Fibroblast of lung (primary cell): ENCODE results near the gene MLLT10. TPM values are rescaled to one million over a fixed set of nuclear protein-coding genes. Genes with fewer than 3 reads are reported as not detected.

Source experiments
- DNase-seq, 2 donors: peaks; one replicate each; pipeline versions ENCODE4 v3.0.0 to v3.0.0-alpha.2; 2010; ENCODE audit warnings: low read depth in 2 of 2
- H2AFZ ChIP-seq: 2 replicates; pipeline ENCODE4 v1.5.1; 2012; ENCODE audit warnings: low read length, control low read depth, inconsistent platforms
- H3K27ac ChIP-seq: 2 replicates; pipeline ENCODE4 v1.5.1; 2011; ENCODE audit warnings: low read length, control low read depth; ENCODE audit not compliant: insufficient read depth
- H3K27me3 ChIP-seq: 2 replicates; pipeline ENCODE4 v1.5.1; 2011; ENCODE audit warnings: mild to moderate bottlenecking, low read length; ENCODE audit not compliant: control insufficient read depth, insufficient read depth
- H3K36me3 ChIP-seq: 2 replicates; pipeline ENCODE4 v1.5.1; 2011; ENCODE audit warnings: low read length; ENCODE audit not compliant: control insufficient read depth, insufficient read depth
- H3K4me1 ChIP-seq: 2 replicates; pipeline ENCODE4 v1.5.1; 2011; ENCODE audit warnings: low read length; ENCODE audit not compliant: control insufficient read depth, insufficient read depth; ENCODE audit errors: extremely low read depth
- H3K4me2 ChIP-seq: 2 replicates; pipeline ENCODE4 v1.5.1; 2011; ENCODE audit warnings: low read length, control low read depth; ENCODE audit not compliant: insufficient read depth; ENCODE audit errors: extremely low read depth
- H3K4me3 ChIP-seq, 4 experiments: fragments of 200-600 bp in 1 of 4; sonication (generic) in 1 of 4; replicated peaks in 1 of 4; 2 replicates each; pipeline ENCODE4 v1.5.1; 2011 to 2016; ENCODE audit warnings: low read length in 4 of 4, low read depth in 3 of 4, mild to moderate bottlenecking in 3 of 4, control low read depth in 2 of 4, inconsistent platforms in 1 of 4, mixed read lengths in 1 of 4; ENCODE audit not compliant: insufficient read depth in 1 of 4; ENCODE audit errors: control extremely low read depth in 1 of 4
- H3K79me2 ChIP-seq: 2 replicates; pipeline ENCODE4 v1.5.1; 2012; ENCODE audit warnings: mild to moderate bottlenecking, low read length, inconsistent platforms; ENCODE audit not compliant: control insufficient read depth, insufficient read depth
- H3K9ac ChIP-seq: 2 replicates; pipeline ENCODE4 v1.5.1; 2011; ENCODE audit warnings: mild to moderate bottlenecking, low read length, control low read depth; ENCODE audit not compliant: insufficient read depth
- H3K9me3 ChIP-seq: 2 replicates; pipeline ENCODE4 v1.5.1; 2012; ENCODE audit warnings: low read depth, low read length; ENCODE audit not compliant: control insufficient read depth, insufficient read depth
- H4K20me1 ChIP-seq: 2 replicates; pipeline ENCODE4 v1.5.1; 2011; ENCODE audit warnings: low read length; ENCODE audit not compliant: control insufficient read depth, insufficient read depth; ENCODE audit errors: extremely low read depth
- EZH2 ChIP-seq: IDR thresholded peaks from 2 replicates; pipeline ENCODE4 v1.5.1; 2012; ENCODE audit warnings: low read length, control low read depth, mild to moderate bottlenecking; ENCODE audit errors: missing control alignments
- polyA plus RNA-seq, 2 donors: library from polyadenylated mRNA; depleted of rRNA in 1 of 2; stranded (reverse) in 1 of 2; unstranded in 1 of 2; fragments of >200 nt; gene quantifications; 2 replicates each; pipeline ENCODE4 v1.2.1, GENCODE V29; 2011 to 2012; ENCODE audit warnings: missing spikeins in 1 of 2
- total RNA-seq: library from RNA; depleted of rRNA; stranded (reverse); fragments of >200 nt; gene quantifications from 2 replicates; pipeline ENCODE4 v1.2.1, GENCODE V29; 2014
- TF ChIP-seq, protein P1 (sequence below), 2 donors: IDR thresholded peaks in 1 of 2; conservative IDR thresholded peaks in 1 of 2; 1 replicate in 1 of 2; 2 replicates in 1 of 2; pipeline ENCODE4 v1.5.1; 2011 to 2012; ENCODE audit warnings: low read length in 2 of 2, control low read depth in 1 of 2, inconsistent platforms in 1 of 2, low read depth in 1 of 2, mild to moderate bottlenecking in 1 of 2

MLLT10 gene
- total and polyA plus RNA-seq, 2 donors (not counting 1 experiment from before 2014, with no cell fraction given), result 25.6 to 56.3 TPM

DNA sequence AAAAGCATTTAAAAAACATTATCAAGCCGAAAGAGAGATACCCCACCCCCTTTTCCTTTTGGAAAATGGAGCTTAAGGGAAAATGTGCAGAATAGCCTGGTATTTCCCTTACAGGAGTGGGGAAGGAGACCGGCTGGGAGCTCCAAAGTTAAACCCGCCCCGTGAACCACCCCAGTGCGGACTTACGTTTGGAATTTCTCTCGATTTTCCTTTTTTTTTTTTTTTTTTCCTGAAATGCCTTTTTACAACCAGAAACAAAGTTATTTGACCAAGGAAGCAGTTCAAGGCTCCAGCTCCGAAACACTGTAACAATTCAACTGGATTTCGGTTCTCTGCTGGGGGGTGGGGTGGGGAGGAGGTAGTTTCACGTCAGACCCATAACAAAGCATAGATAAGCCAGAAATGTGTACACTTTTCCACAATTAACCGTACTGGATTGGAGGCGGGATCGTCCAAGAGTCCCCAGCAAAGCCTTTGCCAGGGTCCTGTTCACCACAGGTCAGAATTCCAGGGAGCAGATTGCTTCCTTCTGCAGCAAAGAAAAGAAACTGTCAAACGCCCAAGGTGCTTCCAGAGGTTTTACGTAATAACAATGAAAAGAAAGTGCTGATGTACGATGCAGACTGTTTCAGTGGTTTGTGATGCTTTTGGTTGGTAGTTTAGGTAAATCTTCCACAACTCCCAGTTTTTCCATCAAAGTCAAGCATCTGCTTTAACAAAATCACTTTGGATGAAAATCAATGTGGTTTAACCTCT is 15.2 kb upstream of the MLLT10 start:
- Histone ChIP-seq H3K27ac (peak overlapping the region; percentile 69), H3K9me3 (no peaks in the 10 kb centered on the region), H3K79me2 (no peaks in the 10 kb centered on the region), H3K4me1 (peaks cover 3% of the 10 kb centered on the region), H2AFZ (peak overlapping the region; percentile 40), H3K4me2 (peak overlapping the region; percentile 100), H3K27me3 (no peaks in the 10 kb centered on the region), H3K4me3 (peak overlapping the region; percentile 30 to 78 (median 51)), H3K36me3 (no peaks in the 10 kb centered on the region), H3K9ac (no peak overlapping the region), H4K20me1 (no peaks in the 10 kb centered on the region)
- peak; percentile 63 to 76 for DNase-seq
- TF ChIP-seq, protein P1, sequence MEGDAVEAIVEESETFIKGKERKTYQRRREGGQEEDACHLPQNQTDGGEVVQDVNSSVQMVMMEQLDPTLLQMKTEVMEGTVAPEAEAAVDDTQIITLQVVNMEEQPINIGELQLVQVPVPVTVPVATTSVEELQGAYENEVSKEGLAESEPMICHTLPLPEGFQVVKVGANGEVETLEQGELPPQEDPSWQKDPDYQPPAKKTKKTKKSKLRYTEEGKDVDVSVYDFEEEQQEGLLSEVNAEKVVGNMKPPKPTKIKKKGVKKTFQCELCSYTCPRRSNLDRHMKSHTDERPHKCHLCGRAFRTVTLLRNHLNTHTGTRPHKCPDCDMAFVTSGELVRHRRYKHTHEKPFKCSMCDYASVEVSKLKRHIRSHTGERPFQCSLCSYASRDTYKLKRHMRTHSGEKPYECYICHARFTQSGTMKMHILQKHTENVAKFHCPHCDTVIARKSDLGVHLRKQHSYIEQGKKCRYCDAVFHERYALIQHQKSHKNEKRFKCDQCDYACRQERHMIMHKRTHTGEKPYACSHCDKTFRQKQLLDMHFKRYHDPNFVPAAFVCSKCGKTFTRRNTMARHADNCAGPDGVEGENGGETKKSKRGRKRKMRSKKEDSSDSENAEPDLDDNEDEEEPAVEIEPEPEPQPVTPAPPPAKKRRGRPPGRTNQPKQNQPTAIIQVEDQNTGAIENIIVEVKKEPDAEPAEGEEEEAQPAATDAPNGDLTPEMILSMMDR (conservative IDR thresholded peaks at IDR 0.05 in 1 of 2, IDR thresholded peaks at IDR 0.05 in 1 of 2; ENCODE audit: low read depth in 1 of 2, low read length in 2 of 2), result no peak
- TF ChIP-seq EZH2, result no peak

DNA sequence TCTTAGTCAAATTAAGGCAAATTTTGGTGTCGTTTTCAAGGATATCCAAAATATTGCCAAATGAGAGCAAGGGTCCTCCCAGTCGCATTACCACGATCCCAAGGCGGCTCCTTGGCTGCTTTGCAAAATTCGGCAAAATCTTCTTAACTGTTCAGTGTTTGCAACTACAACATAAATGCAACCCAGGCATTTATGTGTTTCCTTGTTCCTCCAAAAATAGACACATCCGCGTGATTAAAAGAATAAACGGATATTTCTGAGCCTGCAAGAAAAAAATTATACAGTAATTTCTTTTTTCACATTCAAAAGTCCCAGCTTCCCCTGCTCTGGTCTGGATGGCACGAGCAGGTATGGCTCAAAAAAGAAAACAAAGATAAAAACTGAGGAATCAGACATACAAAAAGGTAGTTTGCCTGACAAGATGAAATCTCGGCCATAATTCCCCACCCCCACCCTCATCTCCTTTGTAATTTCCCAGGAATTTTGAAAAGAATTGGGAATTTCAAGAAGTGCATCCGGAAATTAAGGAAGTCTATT is 14.6 kb upstream of the MLLT10 start:
- Histone ChIP-seq H3K9ac (peak overlapping the region; percentile 27), H2AFZ (peak overlapping the region; percentile 71), H3K36me3 (no peaks in the 10 kb centered on the region), H3K4me3 (peak overlapping the region; percentile 30 to 78 (median 51)), H4K20me1 (no peaks in the 10 kb centered on the region), H3K79me2 (no peaks in the 10 kb centered on the region), H3K9me3 (no peaks in the 10 kb centered on the region), H3K4me2 (peak overlapping the region; percentile 100), H3K4me1 (peaks cover 3% of the 10 kb centered on the region), H3K27me3 (no peaks in the 10 kb centered on the region), H3K27ac (peak overlapping the region; percentile 69)
- peak; percentile 39 to 58 for DNase-seq
- TF ChIP-seq EZH2, result no peak
- TF ChIP-seq, protein P1 (conservative IDR thresholded peaks at IDR 0.05 in 1 of 2, IDR thresholded peaks at IDR 0.05 in 1 of 2; ENCODE audit: low read depth in 1 of 2, low read length in 2 of 2), result no peak

DNA sequence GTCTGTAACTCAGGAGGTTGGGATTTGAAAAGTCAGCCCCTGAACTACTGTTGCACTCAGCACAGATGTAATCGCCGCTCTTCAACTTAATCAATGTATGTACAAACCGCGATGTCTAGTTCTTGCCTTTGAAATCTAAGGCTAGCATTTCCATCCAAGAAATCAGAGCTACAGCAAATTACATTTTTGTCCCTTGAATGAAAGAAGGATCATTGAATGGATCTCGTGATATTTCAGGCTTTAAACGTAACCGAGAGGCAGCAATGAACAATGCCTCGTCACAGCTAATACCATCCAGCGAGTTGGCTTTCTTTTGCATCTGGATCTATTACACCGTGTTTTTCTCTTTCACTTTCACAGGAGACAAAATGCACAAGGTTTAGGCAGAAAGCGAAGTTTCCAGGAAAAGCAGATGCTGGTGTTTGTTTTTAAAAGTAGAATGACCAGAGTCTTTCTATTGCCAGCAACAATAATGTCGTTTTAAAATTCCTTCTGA is 14.0 kb upstream of the MLLT10 start:
- no peaks in the 10 kb centered on the region for H3K36me3 ChIP-seq
- H3K4me1 ChIP-seq, result peaks cover 3% of the 10 kb centered on the region
- DNase-seq, result peak; percentile 86 to 90
- peak overlapping the region; percentile 69 for H3K27ac ChIP-seq
- H4K20me1 ChIP-seq, result no peaks in the 10 kb centered on the region
- peak overlapping the region; percentile 30 to 78 (median 51) for H3K4me3 ChIP-seq
- H3K4me2 ChIP-seq, result peak overlapping the region; percentile 100
- no peak for TF ChIP-seq EZH2
- TF ChIP-seq, protein P1 (conservative IDR thresholded peaks at IDR 0.05 in 1 of 2, IDR thresholded peaks at IDR 0.05 in 1 of 2; ENCODE audit: low read depth in 1 of 2, low read length in 2 of 2), result no peak
- H3K27me3 ChIP-seq, result no peaks in the 10 kb centered on the region
- H3K9me3 ChIP-seq, result no peaks in the 10 kb centered on the region
- H3K79me2 ChIP-seq, result no peaks in the 10 kb centered on the region
- H3K9ac ChIP-seq, result peak overlapping the region; percentile 36
- H2AFZ ChIP-seq, result peak overlapping the region; percentile 71
